Psoas muscle (tissue), 8 donors: ENCODE measurements around the gene SMIM34. TPM values are rescaled to one million over a fixed set of nuclear protein-coding genes. Genes with fewer than 3 reads are reported as not detected.
A peak's percentile ranks its signal among the peaks of the same experiment; 100 is the strongest.
"Not testable (repeated sequence)": the region's sequence is repeated elsewhere in the genome, so short reads cannot be mapped to it uniquely, and the experiment has no call there.

Source experiments
- ATAC-seq, 4 donors: fragments of 200-7000 bp; cut with Tn5 transposase; one replicate each; pipeline ENCODE4 v1.9.1; 2020; ENCODE audit warnings: moderate library complexity in 3 of 4, mild to moderate bottlenecking in 2 of 4
- DNase-seq, 2 donors: peaks; one replicate each; pipeline ENCODE4 v3.0.0-alpha.2; 2020
- H3K27ac ChIP-seq: fragments of 200-600 bp; one replicate; pipeline ENCODE4 v1.8.0; 2022
- H3K27me3 ChIP-seq, 3 donors: fragments of 200-600 bp in 1 of 3; one replicate each; pipeline versions ENCODE4 v1.6.1 to v1.8.0; 2013 to 2022; ENCODE audit warnings: low read length in 2 of 3, mild to moderate bottlenecking in 2 of 3, moderate library complexity in 1 of 3; ENCODE audit not compliant: insufficient read depth in 3 of 3
- H3K36me3 ChIP-seq, 2 donors: fragments of 200-600 bp in 1 of 2; one replicate each; pipeline versions ENCODE4 v1.6.1 to v1.8.0; 2013 to 2022; ENCODE audit warnings: low read depth in 1 of 2, mild to moderate bottlenecking in 1 of 2, moderate library complexity in 1 of 2; ENCODE audit not compliant: insufficient read depth in 1 of 2
- H3K4me1 ChIP-seq: fragments of 200-600 bp; one replicate; pipeline ENCODE4 v1.8.0; 2022
- H3K4me3 ChIP-seq: fragments of 200-600 bp; one replicate; pipeline ENCODE4 v1.8.0; 2022; ENCODE audit warnings: mild to moderate bottlenecking
- H3K9me3 ChIP-seq: fragments of 200-600 bp; one replicate; pipeline ENCODE4 v1.8.0; 2022
- WGBS, 3 donors: extraction: QIAGEN DNeasy Blood & Tissue Kit; methylation state at CpG; one replicate each; pipeline versions ENCODE4 v1.1.6 to v1.1.7; 2013; 5-methylcytosine and 5-hydroxymethylcytosine counted together
- intact Hi-C, 2 donors: fragments of 100-400 bp; cut with DNase I; formaldehyde crosslinking; loops; one replicate each; pipeline versions ENCODE4 v1.11.0 to v1.14.2; 2022
- long read RNA-seq, 2 donors: library from polyadenylated mRNA; unstranded; transcript quantifications; one replicate each; pipeline ENCODE4 v2.0.0, GENCODE V29; 2021
- polyA plus RNA-seq, 3 donors: library from polyadenylated mRNA; stranded (reverse); fragments of 200-250 nt; gene quantifications; one replicate each; pipeline ENCODE4 v1.2.3, GENCODE V29; 2013
- total RNA-seq, 4 donors: library from RNA; stranded (reverse); fragmentation: NEBNext Ultra II Directional in 2 of 4; extraction: Animal tissue kit (Norgen Biotek cat#: 25700) in 2 of 4; gene quantifications; one replicate each; pipeline versions ENCODE4 v1.2.1 to v1.2.4, GENCODE V29; 2021 to 2023
- donor health status: healthy with polysubstance abuse.
- donor health status: DM: no; HTN: no; CAD: no; lungs with moderate emphysema.
- donor health status: Bipolar disorder and iron deficiency.
- donor health status: healthy.
- donor health status: DM: yes; HTN: yes; CAD: no.
- donor health status: DM: no; HTN: no; CAD: no.
- donor health status: DM: no; HTN: no; CAD: no.
- donor health status: DM: yes; HTN: yes; CAD: no.

Gene SMIM34
- total RNA-seq (not detected), polyA plus RNA-seq (not detected)
- long read RNA-seq, donor 1, result 0 reads
- long read RNA-seq, donor 2, result 0 reads

DNA sequence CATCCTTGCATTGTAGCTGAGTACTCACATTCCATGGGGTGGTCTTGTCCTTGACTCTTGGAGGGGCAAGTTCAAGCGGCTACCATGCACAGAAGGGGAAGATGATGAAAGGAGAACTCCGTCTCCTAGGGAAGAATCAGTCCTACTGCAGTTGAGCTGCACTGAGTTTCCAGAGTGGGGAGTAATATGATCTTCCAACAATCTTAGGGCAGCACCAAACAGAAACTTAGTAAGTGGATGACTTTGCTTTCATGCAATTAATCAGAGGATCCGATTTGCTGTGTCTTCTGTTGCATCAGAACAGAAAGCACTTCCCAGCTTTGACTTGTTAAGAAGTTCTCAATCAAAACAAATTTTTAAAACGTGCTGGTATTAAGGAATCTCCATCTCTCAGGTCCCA, at the start of gene SMIM34:
Gene SMIM34, minus strand, starts transcription at position 147 of the 400 bp plus-strand sequence. Its CDS starts 112 bp downstream, at position 35.
- H3K9me3 ChIP-seq, ATAC-seq, H3K27me3 ChIP-seq, H3K27ac ChIP-seq, H3K4me3 ChIP-seq, H3K4me1 ChIP-seq, H3K36me3 ChIP-seq, DNase-seq, intact Hi-C loops: not testable (repeated sequence)
- no CpG with 5 or more reads among the region's 4 CpGs for WGBS, 3 donors

DNA sequence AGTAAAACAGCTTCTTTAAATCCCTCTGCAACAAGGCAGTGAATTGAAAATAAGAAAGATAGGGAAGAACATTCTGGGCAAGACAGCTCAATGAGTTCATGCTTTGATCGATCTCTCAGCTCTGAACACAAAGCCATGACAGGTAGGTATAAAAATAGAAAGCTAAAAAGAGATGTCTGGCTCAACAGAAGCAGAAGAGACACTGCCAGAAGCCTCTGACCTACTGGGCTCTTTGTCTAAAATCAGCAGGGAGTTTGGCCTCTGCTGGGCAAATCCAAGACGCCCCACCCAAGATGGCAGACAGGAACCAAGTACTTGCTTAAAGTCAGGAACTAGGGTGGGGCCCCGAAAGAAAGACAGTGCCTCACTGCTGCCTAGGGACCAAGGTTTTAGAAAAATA, 43.6 kb upstream of the SMIM34 start:
- H3K27ac ChIP-seq, H3K9me3 ChIP-seq, H3K4me3 ChIP-seq, DNase-seq, intact Hi-C loops, H3K36me3 ChIP-seq, H3K4me1 ChIP-seq, H3K27me3 ChIP-seq: not testable (repeated sequence)
- ATAC-seq, result peak in 1 of 4 donors; percentile 49
- no CpG with 5 or more reads among the region's 3 CpGs for WGBS, 3 donors

DNA sequence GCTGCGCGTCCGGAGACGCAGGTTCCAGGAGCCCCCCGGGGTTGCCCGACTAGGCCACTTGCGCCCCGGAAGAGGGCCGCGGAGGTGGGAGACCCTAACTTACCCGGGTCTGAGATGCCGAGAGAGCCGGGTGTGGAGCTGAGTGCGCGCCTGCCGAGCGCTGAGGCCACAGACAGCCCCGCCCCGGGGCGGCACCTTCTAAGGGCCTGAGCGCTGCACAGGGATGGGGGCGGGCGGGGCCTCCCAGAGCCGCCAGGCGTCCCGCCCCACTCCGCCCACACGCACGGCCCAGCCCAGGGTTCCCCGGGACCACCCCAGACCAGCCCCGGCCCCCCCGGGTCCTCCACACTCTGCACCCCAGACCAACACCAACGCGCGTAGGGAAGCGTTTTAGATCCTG, 35.7 kb upstream of the SMIM34 start:
- no CpG with 5 or more reads among the region's 36 CpGs for WGBS, 3 donors
- DNase-seq, H3K36me3 ChIP-seq, H3K4me1 ChIP-seq, intact Hi-C loops, H3K9me3 ChIP-seq, H3K4me3 ChIP-seq, H3K27ac ChIP-seq, H3K27me3 ChIP-seq: not testable (repeated sequence)
- ATAC-seq, result peak in 1 of 4 donors; percentile 72

DNA sequence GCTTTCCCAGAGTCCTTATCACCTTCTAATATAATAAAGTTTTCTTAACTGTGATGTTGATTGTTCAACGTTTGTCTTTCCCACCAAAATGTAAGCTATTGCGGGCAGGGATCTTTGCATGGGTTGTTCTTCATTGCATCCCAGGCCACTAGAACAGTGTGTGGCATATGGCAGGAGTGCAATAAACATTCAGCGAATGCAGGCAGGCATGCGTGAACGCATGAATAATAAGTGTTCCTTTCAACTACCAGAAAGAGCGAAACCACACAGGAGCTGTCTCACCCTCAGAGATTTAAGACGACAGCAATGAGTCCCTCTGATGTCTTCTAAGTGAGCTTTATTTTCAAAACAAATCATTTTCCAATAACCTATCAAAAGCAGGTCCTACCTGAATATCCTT, 34.5 kb upstream of the SMIM34 start:
- DNase-seq, H3K36me3 ChIP-seq, H3K27ac ChIP-seq, H3K27me3 ChIP-seq, H3K4me3 ChIP-seq, ATAC-seq, H3K4me1 ChIP-seq, intact Hi-C loops, H3K9me3 ChIP-seq: not testable (repeated sequence)
- no CpG with 5 or more reads among the region's 7 CpGs for WGBS, 3 donors

DNA sequence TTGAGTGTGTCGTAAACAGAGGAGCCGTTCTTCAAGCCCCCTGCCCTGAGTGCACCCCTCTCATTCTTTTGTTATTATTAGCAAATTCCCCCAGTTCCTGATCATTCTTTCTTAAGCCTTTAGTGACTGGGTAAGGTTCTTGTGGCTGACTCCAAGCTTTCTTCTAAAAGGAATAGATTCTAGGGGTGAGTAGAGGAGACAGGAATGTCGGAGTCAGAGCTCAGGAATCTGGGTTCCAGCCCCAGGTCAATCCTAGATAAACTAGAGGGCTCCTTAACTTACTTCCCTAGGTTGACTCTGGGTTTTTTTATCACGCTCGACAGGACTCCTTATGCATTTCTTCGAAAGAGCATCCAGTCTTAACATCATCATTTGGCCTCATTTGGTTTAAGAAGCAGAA, 32.4 kb upstream of the SMIM34 start:
- H3K9me3 ChIP-seq, ATAC-seq, DNase-seq, H3K27ac ChIP-seq, H3K36me3 ChIP-seq, H3K4me3 ChIP-seq, H3K27me3 ChIP-seq, intact Hi-C loops, H3K4me1 ChIP-seq: not testable (repeated sequence)
- no CpG with 5 or more reads among the region's 6 CpGs for WGBS, 3 donors

- WGBS, 3 donors, result no CpG with 5 or more reads among the region's 10 CpGs
Observed at GRCh38 chr21:34455628-34456027, 31.9 kb upstream of the SMIM34 start.

GRCh38 chr21:34447018-34447417, 23.3 kb upstream of the SMIM34 start:
- H3K36me3 ChIP-seq, intact Hi-C loops, H3K9me3 ChIP-seq, ATAC-seq, DNase-seq, H3K4me1 ChIP-seq, H3K4me3 ChIP-seq, H3K27me3 ChIP-seq, H3K27ac ChIP-seq: not testable (repeated sequence)
- no CpG with 5 or more reads among the region's 8 CpGs for WGBS, 3 donors

More at GRCh38 chr21:34455628-34456027, 31.9 kb upstream of the SMIM34 start:
- H3K27me3 ChIP-seq, H3K4me3 ChIP-seq, intact Hi-C loops, H3K27ac ChIP-seq, H3K9me3 ChIP-seq, DNase-seq, H3K4me1 ChIP-seq, H3K36me3 ChIP-seq, ATAC-seq: not testable (repeated sequence)

DNA sequence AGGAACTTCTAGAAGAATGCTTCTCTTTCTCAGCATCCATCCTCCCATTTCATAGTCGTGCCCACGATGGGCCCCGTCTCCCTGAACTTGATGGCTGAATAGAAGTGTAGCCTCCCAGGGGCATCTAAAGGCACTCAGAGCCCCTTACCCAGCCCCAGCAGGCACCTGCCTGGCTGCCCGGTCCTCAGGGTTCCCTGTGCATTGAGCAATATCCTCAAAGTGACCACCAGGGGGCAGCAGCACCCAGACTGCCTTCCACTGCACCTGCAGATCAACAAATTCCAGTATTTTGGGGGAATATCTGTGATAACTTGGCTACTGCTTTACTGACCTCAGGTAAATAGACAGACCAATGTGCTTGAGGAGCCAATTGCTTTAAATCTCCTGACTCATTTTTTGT, 19.7 kb upstream of the SMIM34 start:
- WGBS, 3 donors, result no CpG with 5 or more reads among the region's 4 CpGs
- H3K9me3 ChIP-seq, H3K4me1 ChIP-seq, DNase-seq, H3K27ac ChIP-seq, H3K36me3 ChIP-seq, H3K4me3 ChIP-seq, intact Hi-C loops, H3K27me3 ChIP-seq: not testable (repeated sequence)
- ATAC-seq, result peak in 3 of 4 donors; percentile 46 to 77 (median 51)

GRCh38 chr21:34429710-34430109, 6.0 kb upstream of the SMIM34 start:
- H3K4me1 ChIP-seq, H3K27me3 ChIP-seq, H3K36me3 ChIP-seq, H3K4me3 ChIP-seq, H3K27ac ChIP-seq, intact Hi-C loops, H3K9me3 ChIP-seq, DNase-seq: not testable (repeated sequence)
- peak in 3 of 4 donors; percentile 38 to 62 (median 45) for ATAC-seq
- WGBS, 3 donors, result no CpG with 5 or more reads among the region's 5 CpGs

- H3K4me3 ChIP-seq, ATAC-seq, H3K27me3 ChIP-seq, H3K9me3 ChIP-seq, H3K4me1 ChIP-seq, H3K27ac ChIP-seq, DNase-seq, H3K36me3 ChIP-seq, intact Hi-C loops: not testable (repeated sequence)
- WGBS, 3 donors, result no CpG with 5 or more reads among the region's 6 CpGs
Observed at GRCh38 chr21:34428441-34428840, 4.7 kb upstream of the SMIM34 start.

GRCh38 chr21:34427339-34427738, 3.6 kb upstream of the SMIM34 start:
- DNase-seq, H3K27me3 ChIP-seq, H3K27ac ChIP-seq, H3K9me3 ChIP-seq, H3K36me3 ChIP-seq, intact Hi-C loops, H3K4me3 ChIP-seq, ATAC-seq, H3K4me1 ChIP-seq: not testable (repeated sequence)
- WGBS, 3 donors, result no CpG with 5 or more reads among the region's 8 CpGs

DNA sequence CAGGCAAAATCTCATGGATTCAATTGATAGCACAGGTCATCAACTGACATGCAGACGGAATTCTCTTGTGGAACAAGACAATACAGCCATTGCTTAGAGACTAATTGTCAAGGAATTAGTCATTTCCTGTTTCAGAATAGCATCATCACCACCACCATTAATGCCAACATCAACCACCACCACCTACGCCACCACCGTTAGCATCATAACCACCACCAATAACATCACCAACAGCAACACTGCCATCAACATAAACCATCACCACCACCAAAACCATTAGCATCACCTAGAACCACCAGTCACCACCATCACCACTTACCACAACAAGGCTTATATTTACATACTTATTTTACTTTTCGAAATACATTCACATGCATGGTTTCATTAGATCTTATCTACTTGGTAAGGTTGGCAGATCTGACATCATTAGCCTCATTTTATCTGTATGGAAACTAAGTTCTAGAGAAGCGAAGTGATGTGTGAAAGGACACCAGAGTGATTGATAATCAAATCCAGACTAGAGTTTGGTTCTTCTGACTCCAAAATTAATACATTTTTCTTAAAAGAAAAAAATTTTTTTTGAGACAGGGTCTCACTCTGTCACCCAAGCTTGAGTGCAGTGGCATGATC, 6.2 kb downstream of the SMIM34 start:
- H3K4me1 ChIP-seq, H3K27ac ChIP-seq, ATAC-seq, H3K36me3 ChIP-seq, H3K27me3 ChIP-seq, intact Hi-C loops, H3K4me3 ChIP-seq, DNase-seq, H3K9me3 ChIP-seq: not testable (repeated sequence)
- no CpG with 5 or more reads among the region's 5 CpGs for WGBS, 3 donors
